K562 (cell line): ENCODE results near the gene KDM2A. TPM values are rescaled to one million over a fixed set of nuclear protein-coding genes. Genes with fewer than 3 reads are reported as not detected.

ENCODE experiments used
- ATF6 ChIP-seq: sonication (generic); formaldehyde crosslinking; IDR thresholded peaks from 2 replicates; pipeline ENCODE4 v1.4.0; 2020; ENCODE audit warnings: mild to moderate bottlenecking, missing genetic modification reagents
- CCNT2 ChIP-seq: IDR thresholded peaks from 2 replicates; pipeline ENCODE4 v1.6.1; 2011; ENCODE audit warnings: borderline replicate concordance, low read depth, mild to moderate bottlenecking, moderate library complexity, mixed read lengths, low read length; ENCODE audit not compliant: insufficient read length; ENCODE audit errors: extremely low read depth
- E2F3 ChIP-seq: fragments of 250-450 bp; sonication (Bioruptor Pico); IDR thresholded peaks from 2 replicates; pipeline ENCODE4 v1.4.0; 2020; ENCODE audit warnings: mild to moderate bottlenecking
- HMGXB4 ChIP-seq: sonication (generic); formaldehyde crosslinking; IDR thresholded peaks from 2 replicates; pipeline ENCODE4 v1.8.1; 2023; ENCODE audit warnings: mild to moderate bottlenecking, missing genetic modification reagents
- MECOM ChIP-seq: fragments of 250-450 bp; sonication (Bioruptor Pico); IDR thresholded peaks from 2 replicates; pipeline ENCODE4 v1.8.0; 2022; ENCODE audit warnings: inconsistent platforms
- NONO ChIP-seq, 2 experiments: fragments of 200-400 bp in 1 of 2; fragments of 450-650 bp in 1 of 2; formaldehyde crosslinking in 1 of 2; IDR thresholded peaks; 2 replicates each; pipeline ENCODE4 v1.6.1; 2017; ENCODE audit warnings: low read depth in 2 of 2, mild to moderate bottlenecking in 2 of 2, moderate library complexity in 2 of 2, low read length in 1 of 2
- OTX1 ChIP-seq: fragments of 450-650 bp; formaldehyde crosslinking; IDR thresholded peaks from 2 replicates; pipeline ENCODE4 v1.4.0; 2022; ENCODE audit warnings: mild to moderate bottlenecking
- TAF1 ChIP-seq: IDR thresholded peaks from 2 replicates; pipeline ENCODE4 v1.6.1; 2011; ENCODE audit warnings: mild to moderate bottlenecking, low read length, moderate library complexity; ENCODE audit not compliant: insufficient read depth, control insufficient read depth, severe bottlenecking; ENCODE audit errors: extremely low read depth
- ZNF311 ChIP-seq: fragments of 250-450 bp; sonication (Bioruptor Pico); IDR thresholded peaks from 2 replicates; pipeline ENCODE4 v1.4.0; 2020; ENCODE audit warnings: mild to moderate bottlenecking, moderate library complexity
- ZNF41 ChIP-seq: fragments of 250-450 bp; sonication (Bioruptor Pico); conservative IDR thresholded peaks from 2 replicates; pipeline ENCODE4 v1.4.0; 2020; ENCODE audit warnings: mild to moderate bottlenecking
- ZZZ3 ChIP-seq: fragments of 450-650 bp; IDR thresholded peaks from 2 replicates; pipeline ENCODE4 v1.6.1; 2016; ENCODE audit warnings: antibody characterized with exemption, mild to moderate bottlenecking, moderate library complexity
- polyA plus RNA-seq, 8 experiments: library from polyadenylated mRNA; depleted of rRNA in 4 of 8; stranded (reverse) in 5 of 8; unstranded in 3 of 8; fragments of >200 nt; fragmentation: Nextera tagmentation in 2 of 8; fragmentation: Illumina TruSeq in 1 of 8; extraction: Ambion mirVana in 2 of 8; extraction: Trizol in 1 of 8; gene quantifications; 2 replicates each; pipeline versions ENCODE4 v1.2.1 to v1.2.3, GENCODE V29; 2011 to 2014; ENCODE audit warnings: inconsistent platforms in 1 of 8, missing spikeins in 1 of 8
- total RNA-seq, 7 experiments: library from RNA; depleted of rRNA in 6 of 7; stranded (reverse); fragments of >200 nt in 6 of 7; fragmentation: Illumina TruSeq in 2 of 7; extraction: Trizol in 2 of 7; gene quantifications; 2 replicates each; pipeline versions ENCODE4 v1.2.1 to v1.2.3, GENCODE V29; 2011 to 2021; ENCODE audit warnings: low replicate concordance in 1 of 7
- TF ChIP-seq, protein P1 (sequence below): fragments of 450-650 bp; IDR thresholded peaks from 2 replicates; pipeline ENCODE4 v1.6.1; 2016; ENCODE audit warnings: low read depth
- TF ChIP-seq, protein P2 (sequence below): fragments of 250-450 bp; sonication (Bioruptor Pico); IDR thresholded peaks from 2 replicates; pipeline ENCODE4 v1.8.0; 2021; ENCODE audit warnings: borderline replicate concordance, mild to moderate bottlenecking, moderate library complexity; ENCODE audit not compliant: poor library complexity, severe bottlenecking
- TF ChIP-seq, protein P3 (sequence below): fragments of 450-650 bp; formaldehyde crosslinking; IDR thresholded peaks from 2 replicates; pipeline ENCODE4 v1.4.0; 2020; ENCODE audit warnings: mild to moderate bottlenecking, moderate library complexity

Gene KDM2A
- total and polyA plus RNA-seq, 9 of the 15 experiments (the other 6 are each of a cell fraction or from before 2014, with no cell fraction given) = 5.0 to 39.3 (median 21.3) TPM

DNA sequence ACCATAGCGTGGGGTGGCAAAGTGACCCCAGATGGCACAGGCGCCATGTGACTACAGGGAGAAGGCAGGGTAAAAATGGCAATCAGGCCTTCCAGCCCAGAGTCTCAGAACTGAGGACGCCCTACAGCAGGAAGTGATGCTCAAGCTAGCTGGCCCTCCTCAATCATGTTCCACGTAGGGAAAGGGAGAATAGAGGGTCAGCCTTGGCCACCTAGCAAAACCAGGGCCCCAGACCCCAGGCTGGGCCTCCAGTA is 169.1 kb downstream of the KDM2A start (continued):
- TF ChIP-seq, protein P1, sequence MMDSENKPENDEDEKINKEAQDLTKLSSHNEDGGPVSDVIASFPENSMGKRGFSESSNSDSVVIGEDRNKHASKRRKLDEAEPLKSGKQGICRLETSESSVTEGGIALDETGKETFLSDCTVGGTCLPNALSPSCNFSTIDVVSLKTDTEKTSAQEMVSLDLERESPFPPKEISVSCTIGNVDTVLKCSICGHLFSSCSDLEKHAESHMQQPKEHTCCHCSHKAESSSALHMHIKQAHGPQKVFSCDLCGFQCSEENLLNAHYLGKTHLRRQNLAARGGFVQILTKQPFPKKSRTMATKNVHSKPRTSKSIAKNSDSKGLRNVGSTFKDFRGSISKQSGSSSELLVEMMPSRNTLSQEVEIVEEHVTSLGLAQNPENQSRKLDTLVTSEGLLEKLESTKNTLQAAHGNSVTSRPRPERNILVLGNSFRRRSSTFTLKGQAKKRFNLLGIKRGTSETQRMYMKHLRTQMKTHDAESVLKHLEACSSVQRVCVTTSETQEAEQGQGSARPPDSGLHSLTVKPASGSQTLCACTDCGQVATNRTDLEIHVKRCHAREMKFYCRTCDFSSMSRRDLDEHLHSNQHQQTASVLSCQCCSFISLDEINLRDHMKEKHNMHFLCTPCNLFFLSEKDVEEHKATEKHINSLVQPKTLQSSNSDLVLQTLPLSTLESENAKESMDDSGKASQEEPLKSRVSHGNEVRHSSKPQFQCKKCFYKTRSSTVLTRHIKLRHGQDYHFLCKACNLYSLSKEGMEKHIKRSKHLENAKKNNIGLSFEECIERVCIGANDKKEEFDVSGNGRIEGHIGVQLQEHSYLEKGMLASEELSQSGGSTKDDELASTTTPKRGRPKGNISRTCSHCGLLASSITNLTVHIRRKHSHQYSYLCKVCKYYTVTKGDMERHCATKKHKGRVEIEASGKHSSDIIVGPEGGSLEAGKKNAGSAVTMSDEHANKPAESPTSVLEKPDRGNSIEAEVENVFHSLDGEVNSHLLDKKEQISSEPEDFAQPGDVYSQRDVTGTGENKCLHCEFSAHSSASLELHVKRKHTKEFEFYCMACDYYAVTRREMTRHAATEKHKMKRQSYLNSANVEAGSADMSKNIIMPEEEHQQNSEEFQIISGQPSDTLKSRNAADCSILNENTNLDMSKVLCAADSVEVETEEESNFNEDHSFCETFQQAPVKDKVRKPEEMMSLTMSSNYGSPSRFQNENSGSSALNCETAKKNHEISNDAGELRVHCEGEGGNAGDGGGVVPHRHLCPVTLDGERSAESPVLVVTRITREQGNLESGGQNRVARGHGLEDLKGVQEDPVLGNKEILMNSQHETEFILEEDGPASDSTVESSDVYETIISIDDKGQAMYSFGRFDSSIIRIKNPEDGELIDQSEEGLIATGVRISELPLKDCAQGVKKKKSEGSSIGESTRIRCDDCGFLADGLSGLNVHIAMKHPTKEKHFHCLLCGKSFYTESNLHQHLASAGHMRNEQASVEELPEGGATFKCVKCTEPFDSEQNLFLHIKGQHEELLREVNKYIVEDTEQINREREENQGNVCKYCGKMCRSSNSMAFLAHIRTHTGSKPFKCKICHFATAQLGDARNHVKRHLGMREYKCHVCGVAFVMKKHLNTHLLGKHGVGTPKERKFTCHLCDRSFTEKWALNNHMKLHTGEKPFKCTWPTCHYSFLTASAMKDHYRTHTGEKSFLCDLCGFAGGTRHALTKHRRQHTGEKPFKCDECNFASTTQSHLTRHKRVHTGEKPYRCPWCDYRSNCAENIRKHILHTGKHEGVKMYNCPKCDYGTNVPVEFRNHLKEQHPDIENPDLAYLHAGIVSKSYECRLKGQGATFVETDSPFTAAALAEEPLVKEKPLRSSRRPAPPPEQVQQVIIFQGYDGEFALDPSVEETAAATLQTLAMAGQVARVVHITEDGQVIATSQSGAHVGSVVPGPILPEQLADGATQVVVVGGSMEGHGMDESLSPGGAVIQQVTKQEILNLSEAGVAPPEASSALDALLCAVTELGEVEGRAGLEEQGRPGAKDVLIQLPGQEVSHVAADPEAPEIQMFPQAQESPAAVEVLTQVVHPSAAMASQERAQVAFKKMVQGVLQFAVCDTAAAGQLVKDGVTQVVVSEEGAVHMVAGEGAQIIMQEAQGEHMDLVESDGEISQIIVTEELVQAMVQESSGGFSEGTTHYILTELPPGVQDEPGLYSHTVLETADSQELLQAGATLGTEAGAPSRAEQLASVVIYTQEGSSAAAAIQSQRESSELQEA = no peak
- TF ChIP-seq, protein P2, sequence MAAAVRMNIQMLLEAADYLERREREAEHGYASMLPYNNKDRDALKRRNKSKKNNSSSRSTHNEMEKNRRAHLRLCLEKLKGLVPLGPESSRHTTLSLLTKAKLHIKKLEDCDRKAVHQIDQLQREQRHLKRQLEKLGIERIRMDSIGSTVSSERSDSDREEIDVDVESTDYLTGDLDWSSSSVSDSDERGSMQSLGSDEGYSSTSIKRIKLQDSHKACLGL = no peak
- no peak for TF ChIP-seq MECOM (CRISPR knock-in tag)
- no peak for TF ChIP-seq ZZZ3
- no peak for TF ChIP-seq CCNT2
- no peak for TF ChIP-seq NONO (IDR thresholded peaks at IDR 0.05; ENCODE audit: low read depth in 2 of 2, low read length in 1 of 2)
- TF ChIP-seq, protein P3, sequence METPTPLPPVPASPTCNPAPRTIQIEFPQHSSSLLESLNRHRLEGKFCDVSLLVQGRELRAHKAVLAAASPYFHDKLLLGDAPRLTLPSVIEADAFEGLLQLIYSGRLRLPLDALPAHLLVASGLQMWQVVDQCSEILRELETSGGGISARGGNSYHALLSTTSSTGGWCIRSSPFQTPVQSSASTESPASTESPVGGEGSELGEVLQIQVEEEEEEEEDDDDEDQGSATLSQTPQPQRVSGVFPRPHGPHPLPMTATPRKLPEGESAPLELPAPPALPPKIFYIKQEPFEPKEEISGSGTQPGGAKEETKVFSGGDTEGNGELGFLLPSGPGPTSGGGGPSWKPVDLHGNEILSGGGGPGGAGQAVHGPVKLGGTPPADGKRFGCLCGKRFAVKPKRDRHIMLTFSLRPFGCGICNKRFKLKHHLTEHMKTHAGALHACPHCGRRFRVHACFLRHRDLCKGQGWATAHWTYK (CRISPR knock-in tag) = peak; percentile 66; the same call in 1 of the 2 replicates
- peak; percentile 63; the same call in 1 of the 2 replicates for TF ChIP-seq OTX1 (CRISPR knock-in tag)
- no peak for TF ChIP-seq ATF6 (CRISPR knock-in tag)
- TF ChIP-seq E2F3 (CRISPR knock-in tag) = no peak; the same call in 1 of the 2 replicates
- peak; percentile 23; the same call in 1 of the 2 replicates for TF ChIP-seq ZNF311 (CRISPR knock-in tag)
- TF ChIP-seq HMGXB4 (CRISPR knock-in tag) = no peak
- no peak for TF ChIP-seq TAF1
- 0 out of 2 replicates have a peak, but pooled peaks have one; percentile 6 for TF ChIP-seq ZNF41 (CRISPR knock-in tag)
